PC-3 (cell line): ENCODE results near the gene CYP19A1. TPM values are rescaled to one million over a fixed set of nuclear protein-coding genes. Genes with fewer than 3 reads are reported as not detected.

Source experiments
- ATAC-seq: fragments of 200-7000 bp; cut with Tn5 transposase; 2 replicates; pipeline ENCODE4 v1.9.1; 2020; ENCODE audit warnings: mild to moderate bottlenecking, moderate library complexity
- BruUV-seq: library from RNA; stranded (reverse); fragments of 400-500 nt; replicated peaks from 2 replicates; lab custom pipeline; 2021; lab: Mats Ljungman, UMichigan
- CTCF ChIA-PET: fragments of 300-600 bp; sonication (Branson Sonifier 250); formaldehyde crosslinking; loops from one replicate; lab custom pipeline; 2022; ENCODE audit warnings: antibody characterized with exemption; lab: Charles Lee
- POLR2A ChIA-PET: fragments of 300-600 bp; sonication (Branson Sonifier 250); formaldehyde crosslinking; loops from one replicate; lab custom pipeline; 2022; ENCODE audit warnings: antibody characterized with exemption; ENCODE audit not compliant: unreplicated experiment; lab: Charles Lee
- DNase-seq: peaks from one replicate; pipeline ENCODE4 v3.0.0-alpha.2; 2015
- H2AFZ ChIP-seq: fragments of 300-600 bp; sonication (generic); 2 replicates; pipeline ENCODE4 v1.6.0; 2016; ENCODE audit warnings: antibody characterized with exemption, low read length
- H3F3A ChIP-seq: fragments of 300-600 bp; sonication (generic); one replicate; pipeline ENCODE4 v1.6.0; 2017; ENCODE audit warnings: antibody characterized with exemption, low read length, control low read depth, mild to moderate bottlenecking; ENCODE audit not compliant: unreplicated experiment
- H3K27ac ChIP-seq: fragments of 300-600 bp; sonication (generic); 2 replicates; pipeline ENCODE4 v1.5.1; 2016; ENCODE audit warnings: mild to moderate bottlenecking, low read length
- H3K27me3 ChIP-seq: fragments of 300-600 bp; sonication (generic); 2 replicates; pipeline ENCODE4 v1.6.1; 2016; ENCODE audit warnings: low read length, mixed read lengths
- H3K36me3 ChIP-seq: fragments of 300-600 bp; sonication (generic); 2 replicates; pipeline ENCODE4 v1.6.1; 2016; ENCODE audit warnings: low read depth, mixed run types, low read length, mixed read lengths
- H3K4me1 ChIP-seq: fragments of 300-600 bp; sonication (generic); 2 replicates; pipeline ENCODE4 v1.5.1; 2016; ENCODE audit warnings: low read length; ENCODE audit not compliant: insufficient read depth
- H3K4me2 ChIP-seq: fragments of 300-600 bp; sonication (generic); 2 replicates; pipeline ENCODE4 v1.6.0; 2016; ENCODE audit warnings: low read length
- H3K4me3 ChIP-seq: fragments of 300-600 bp; sonication (generic); 2 replicates; pipeline ENCODE4 v1.5.1; 2016; ENCODE audit warnings: mild to moderate bottlenecking, low read length, mixed read lengths
- H3K79me2 ChIP-seq: fragments of 300-600 bp; sonication (generic); 2 replicates; pipeline ENCODE4 v1.6.1; 2017; ENCODE audit warnings: low read length, mixed read lengths
- H3K9ac ChIP-seq: fragments of 300-600 bp; sonication (generic); 2 replicates; pipeline ENCODE4 v1.6.0; 2016; ENCODE audit warnings: mild to moderate bottlenecking, low read length
- H3K9me2 ChIP-seq: fragments of 300-600 bp; sonication (generic); replicated peaks from 2 replicates; pipeline ENCODE4 v1.6.1; 2016; ENCODE audit warnings: mixed run types, low read length, mixed read lengths
- H3K9me3 ChIP-seq: fragments of 300-600 bp; sonication (generic); 2 replicates; pipeline ENCODE4 v1.6.1; 2016; ENCODE audit warnings: low read length, mixed read lengths
- H4K20me1 ChIP-seq: fragments of 300-600 bp; sonication (generic); 2 replicates; pipeline ENCODE4 v1.6.1; 2016; ENCODE audit warnings: low read length, mixed read lengths
- CTCF ChIP-seq: fragments of 300-600 bp; sonication (generic); conservative IDR thresholded peaks from 2 replicates; pipeline ENCODE4 v1.5.1; 2017; ENCODE audit warnings: antibody characterized with exemption, low read depth, mild to moderate bottlenecking, low read length
- EZH2 ChIP-seq: fragments of 300-600 bp; sonication (generic); IDR thresholded peaks from one replicate; pipeline ENCODE4 v1.6.1; 2017; ENCODE audit warnings: antibody characterized with exemption, mild to moderate bottlenecking, low read length; ENCODE audit not compliant: unreplicated experiment
- EZH2phosphoT487 ChIP-seq: fragments of 300-600 bp; sonication (generic); IDR thresholded peaks from 2 replicates; pipeline ENCODE4 v1.6.1; 2018; ENCODE audit warnings: mild to moderate bottlenecking, antibody characterized with exemption, low read length, borderline replicate concordance
- intact Hi-C: fragments of 100-400 bp; cut with micrococcal nuclease; formaldehyde crosslinking; loops from 2 replicates; pipeline ENCODE4 v1.9.0; 2023
- total RNA-seq: library from RNA; depleted of rRNA; stranded (reverse); fragments of >200 nt; gene quantifications from 2 replicates; pipeline ENCODE4 v1.2.3, GENCODE V29; 2014

Gene CYP19A1
- total RNA-seq, 1 experiment from 2014 or later, result not detected

GRCh38 chr15:51335087-51335486, 3.3 kb downstream of the CYP19A1 start:
- no peaks in the 10 kb centered on the region for H3K36me3 ChIP-seq
- DNase-seq, result no peak
- no peaks in the 10 kb centered on the region for H4K20me1 ChIP-seq
- H3K27me3 ChIP-seq, result no peaks in the 10 kb centered on the region
- H3K9me2 ChIP-seq, result no peaks in the 10 kb centered on the region
- intact Hi-C loops, result no loop called here
- H3K79me2 ChIP-seq, result no peaks in the 10 kb centered on the region
- TF ChIP-seq EZH2 (no peak), EZH2phosphoT487 (no peak), CTCF (no peak)
- H3K27ac ChIP-seq, result no peak overlapping the region
- no TSS peak for BruUV-seq
- no peak overlapping the region for H3K4me2 ChIP-seq
- ChIA-PET POLR2A (no interaction called here), CTCF (no interaction called here)
- H2AFZ ChIP-seq, result no peak overlapping the region
- H3F3A ChIP-seq, result no peaks in the 10 kb centered on the region
- no peaks in the 10 kb centered on the region for H3K9me3 ChIP-seq
- H3K4me3 ChIP-seq, result no peak overlapping the region
- no peak overlapping the region for H3K9ac ChIP-seq
- no peak for ATAC-seq
- H3K4me1 ChIP-seq, result no peaks in the 10 kb centered on the region

GRCh38 chr15:51334011-51334451, 4.4 kb downstream of the CYP19A1 start:
- POLR2A ChIA-PET, result no interaction called here
- CTCF ChIA-PET, result no interaction called here

More at GRCh38 chr15:51334011-51334451, 4.4 kb downstream of the CYP19A1 start:
- no TSS peak for BruUV-seq
- ATAC-seq (no peak), DNase-seq (no peak)
- H3K9me2 ChIP-seq, result no peaks in the 10 kb centered on the region
- no peaks in the 10 kb centered on the region for H3K4me1 ChIP-seq
- no peaks in the 10 kb centered on the region for H4K20me1 ChIP-seq
- H3K36me3 ChIP-seq, result no peaks in the 10 kb centered on the region
- no peak overlapping the region for H2AFZ ChIP-seq
- H3K4me2 ChIP-seq, result no peak overlapping the region
- H3F3A ChIP-seq, result no peaks in the 10 kb centered on the region
- H3K9ac ChIP-seq, result no peak overlapping the region
- no peak overlapping the region for H3K4me3 ChIP-seq
- no peak overlapping the region for H3K27ac ChIP-seq
- H3K27me3 ChIP-seq, result no peaks in the 10 kb centered on the region
- TF ChIP-seq EZH2 (no peak), CTCF (no peak), EZH2phosphoT487 (no peak)
- intact Hi-C loops, result no loop called here
- no peaks in the 10 kb centered on the region for H3K9me3 ChIP-seq
- no peaks in the 10 kb centered on the region for H3K79me2 ChIP-seq
